Trophoblast cell (in vitro differentiated cells and primary cell): ENCODE measurements around the gene IQCK.

Source experiments
- DNase-seq, 2 donors: peaks; one replicate each; pipeline ENCODE4 v3.0.0-alpha.2; 2016
- H2AFZ ChIP-seq: 2 replicates; pipeline ENCODE4 v1.6.1; 2013; ENCODE audit warnings: low read length, moderate library complexity, mild to moderate bottlenecking; ENCODE audit not compliant: insufficient read depth, poor library complexity
- H2AK5ac ChIP-seq: 2 replicates; pipeline ENCODE4 v1.6.1; 2013; ENCODE audit warnings: mild to moderate bottlenecking, low read length
- H2BK120ac ChIP-seq: 2 replicates; pipeline ENCODE4 v1.6.1; 2013; ENCODE audit warnings: low read length, mild to moderate bottlenecking, moderate library complexity; ENCODE audit not compliant: insufficient read depth, poor library complexity
- H2BK12ac ChIP-seq: 2 replicates; pipeline ENCODE4 v1.6.1; 2013; ENCODE audit warnings: mild to moderate bottlenecking, low read length, moderate library complexity
- H2BK5ac ChIP-seq: 2 replicates; pipeline ENCODE4 v1.6.1; 2013; ENCODE audit warnings: low read length, low read depth, moderate library complexity, mild to moderate bottlenecking; ENCODE audit not compliant: poor library complexity
- H3K14ac ChIP-seq: 2 replicates; pipeline ENCODE4 v1.6.1; 2013; ENCODE audit warnings: mild to moderate bottlenecking, low read length
- H3K18ac ChIP-seq: 2 replicates; pipeline ENCODE4 v1.6.1; 2013; ENCODE audit warnings: mild to moderate bottlenecking, low read length
- H3K23ac ChIP-seq: 2 replicates; pipeline ENCODE4 v1.6.1; 2013; ENCODE audit warnings: low read length
- H3K27ac ChIP-seq: 2 replicates; pipeline ENCODE4 v1.5.1; 2013; ENCODE audit warnings: low read depth, mild to moderate bottlenecking, inconsistent platforms, low read length, moderate library complexity
- H3K27me3 ChIP-seq: 2 replicates; pipeline ENCODE4 v1.6.1; 2013; ENCODE audit warnings: inconsistent platforms, mild to moderate bottlenecking, low read length, moderate library complexity; ENCODE audit not compliant: insufficient read depth
- H3K36me3 ChIP-seq, 2 experiments: 1 replicate in 1 of 2; 2 replicates in 1 of 2; pipeline ENCODE4 v1.6.1; 2013; ENCODE audit warnings: low read length in 2 of 2, mild to moderate bottlenecking in 2 of 2, moderate library complexity in 1 of 2; ENCODE audit not compliant: insufficient read depth in 2 of 2, control insufficient read depth in 1 of 2
- H3K4ac ChIP-seq: 2 replicates; pipeline ENCODE4 v1.6.1; 2013; ENCODE audit warnings: low read depth, mild to moderate bottlenecking, low read length, moderate library complexity
- H3K4me1 ChIP-seq, 2 experiments: 1 replicate in 1 of 2; 2 replicates in 1 of 2; pipeline ENCODE4 v1.6.1; 2013; ENCODE audit warnings: low read length in 2 of 2, mild to moderate bottlenecking in 2 of 2, moderate library complexity in 1 of 2; ENCODE audit not compliant: insufficient read depth in 2 of 2, control insufficient read depth in 1 of 2
- H3K4me2 ChIP-seq: 2 replicates; pipeline ENCODE4 v1.6.1; 2013; ENCODE audit warnings: inconsistent platforms, mild to moderate bottlenecking, low read length, moderate library complexity
- H3K4me3 ChIP-seq: 2 replicates; pipeline ENCODE4 v1.5.1; 2013; ENCODE audit warnings: mild to moderate bottlenecking, low read depth, low read length, inconsistent platforms
- H3K79me1 ChIP-seq: one replicate; pipeline ENCODE4 v1.6.1; 2013; ENCODE audit warnings: low read length
- H3K79me2 ChIP-seq: 2 replicates; pipeline ENCODE4 v1.6.1; 2013; ENCODE audit warnings: low read length, mild to moderate bottlenecking; ENCODE audit not compliant: control insufficient read depth, insufficient read depth, poor library complexity
- H3K9ac ChIP-seq: 2 replicates; pipeline ENCODE4 v1.6.1; 2013; ENCODE audit warnings: mild to moderate bottlenecking, low read length
- H3K9me3 ChIP-seq: 2 replicates; pipeline ENCODE4 v1.6.1; 2013; ENCODE audit warnings: low read depth, mild to moderate bottlenecking, control low read depth, inconsistent platforms, low read length; ENCODE audit not compliant: insufficient read depth
- H4K12ac ChIP-seq: 2 replicates; pipeline ENCODE4 v1.6.1; 2013; ENCODE audit warnings: low read depth, mild to moderate bottlenecking, low read length, moderate library complexity
- H4K8ac ChIP-seq: 2 replicates; pipeline ENCODE4 v1.6.1; 2013; ENCODE audit warnings: low read depth, mild to moderate bottlenecking, low read length, moderate library complexity
- H4K91ac ChIP-seq: one replicate; pipeline ENCODE4 v1.6.1; 2013; ENCODE audit warnings: low read depth, mild to moderate bottlenecking, low read length, moderate library complexity
- whole genome bisulfite sequencing: extraction: QIAGEN DNeasy Blood & Tissue Kit; methylation state at CpG from one replicate; pipeline ENCODE4 v1.1.7; 2013; ENCODE audit warnings: missing lambda C conversion rate; ENCODE audit not compliant: insufficient read length, insufficient coverage; ENCODE audit errors: extremely low coverage; 5-methylcytosine and 5-hydroxymethylcytosine counted together

Gene IQCK

DNA sequence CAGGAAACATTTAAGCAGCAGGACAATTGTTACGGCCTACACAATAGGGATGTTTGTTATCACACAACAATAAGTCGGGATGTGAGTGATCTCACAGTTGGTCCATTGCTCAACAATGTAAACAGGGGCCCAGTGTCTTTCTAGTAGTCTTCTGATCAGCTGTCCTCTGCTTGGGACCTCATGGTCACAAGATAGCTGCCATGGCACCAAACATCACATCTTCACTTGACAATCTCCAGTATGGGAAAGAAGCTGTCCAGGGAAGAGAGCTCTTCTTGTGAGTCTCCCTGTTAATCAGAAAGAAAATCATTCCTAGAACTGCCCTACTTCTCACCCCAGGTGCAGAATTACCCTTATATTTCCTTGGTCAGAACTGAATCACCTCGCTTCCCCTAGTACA lies 172.8 kb downstream of the IQCK start:
- no peak overlapping the region for H2BK120ac ChIP-seq
- WGBS: no CpG with 5 or more reads among the region's 3 CpGs
- H3K27ac ChIP-seq: no peak overlapping the region
- H3K79me2 ChIP-seq: no peaks in the 10 kb centered on the region
- H3K4ac ChIP-seq: no peak overlapping the region
- H4K12ac ChIP-seq: no peak overlapping the region
- H3K36me3 ChIP-seq: no peaks in the 10 kb centered on the region
- H2BK12ac ChIP-seq: no peak overlapping the region
- H3K23ac ChIP-seq: no peak overlapping the region
- no peak overlapping the region for H3K14ac ChIP-seq
- H4K8ac ChIP-seq: no peak overlapping the region
- no peaks in the 10 kb centered on the region for H3K79me1 ChIP-seq
- no peak overlapping the region for H3K4me2 ChIP-seq
- no peaks in the 10 kb centered on the region for H3K27me3 ChIP-seq
- no peak overlapping the region for H4K91ac ChIP-seq
- H3K9me3 ChIP-seq: no peaks in the 10 kb centered on the region
- H3K4me1 ChIP-seq: no peaks in the 10 kb centered on the region
- H3K18ac ChIP-seq: no peak overlapping the region
- H2AFZ ChIP-seq: no peak overlapping the region
- no peak overlapping the region for H3K9ac ChIP-seq
- H2BK5ac ChIP-seq: no peak overlapping the region
- DNase-seq: no peak
- H3K4me3 ChIP-seq: no peak overlapping the region
- H2AK5ac ChIP-seq: no peak overlapping the region

DNA sequence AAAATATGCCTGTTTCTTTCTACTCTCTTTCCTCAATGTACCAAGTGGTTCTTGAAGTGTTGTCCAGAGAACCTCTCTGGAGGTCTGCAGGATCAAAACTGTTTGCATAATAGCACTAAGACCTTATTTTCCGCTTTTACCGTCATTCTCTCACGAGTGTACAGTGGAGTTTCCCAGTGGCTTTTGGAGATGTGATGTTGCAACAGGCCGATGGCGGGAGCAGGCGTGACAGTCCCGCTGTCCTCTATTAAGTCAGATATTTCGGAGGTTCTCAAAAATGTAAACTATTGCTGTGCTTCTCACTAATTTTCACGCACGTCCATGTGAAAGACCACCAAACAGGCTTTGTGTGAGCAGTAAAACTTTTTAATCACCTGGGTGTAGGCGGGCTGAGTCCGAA lies 174.8 kb downstream of the IQCK start:
- Histone ChIP-seq H3K79me2 (no peaks in the 10 kb centered on the region), H3K9ac (no peak overlapping the region), H3K4me3 (no peak overlapping the region), H3K4ac (no peak overlapping the region), H2BK12ac (no peak overlapping the region), H3K27me3 (no peaks in the 10 kb centered on the region), H2AK5ac (no peak overlapping the region), H3K27ac (no peak overlapping the region), H3K9me3 (no peaks in the 10 kb centered on the region), H3K18ac (no peak overlapping the region), H2BK120ac (no peak overlapping the region), H4K12ac (no peak overlapping the region), H2AFZ (no peak overlapping the region), H4K91ac (no peak overlapping the region), H4K8ac (no peak overlapping the region), H2BK5ac (no peak overlapping the region), H3K79me1 (no peaks in the 10 kb centered on the region), H3K36me3 (no peaks in the 10 kb centered on the region), H3K23ac (no peak overlapping the region), H3K4me1 (no peaks in the 10 kb centered on the region), H3K14ac (no peak overlapping the region), H3K4me2 (no peak overlapping the region)
- no CpG with 5 or more reads among the region's 12 CpGs for WGBS
- no peak for DNase-seq

DNA sequence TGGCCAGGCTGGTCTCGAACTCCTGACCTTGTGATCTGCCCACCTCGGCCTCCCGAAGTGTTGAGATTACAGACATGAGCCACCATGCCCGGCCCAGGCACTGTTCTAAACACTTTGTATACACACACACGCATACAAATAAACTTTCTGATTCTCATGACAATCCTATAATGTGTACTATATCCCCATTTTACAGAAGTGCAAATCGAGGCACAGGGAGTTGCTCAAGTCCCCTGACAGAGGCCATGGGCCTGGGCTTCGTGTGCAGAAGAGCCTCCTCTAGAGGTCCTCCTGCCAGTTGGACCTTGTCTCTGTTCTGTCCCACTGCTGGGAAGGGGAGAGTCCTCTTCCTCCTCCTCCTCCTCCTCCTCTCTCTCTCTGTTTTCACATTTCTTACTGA lies 176.5 kb downstream of the IQCK start:
- no CpG with 5 or more reads among the region's 7 CpGs for WGBS

DNA sequence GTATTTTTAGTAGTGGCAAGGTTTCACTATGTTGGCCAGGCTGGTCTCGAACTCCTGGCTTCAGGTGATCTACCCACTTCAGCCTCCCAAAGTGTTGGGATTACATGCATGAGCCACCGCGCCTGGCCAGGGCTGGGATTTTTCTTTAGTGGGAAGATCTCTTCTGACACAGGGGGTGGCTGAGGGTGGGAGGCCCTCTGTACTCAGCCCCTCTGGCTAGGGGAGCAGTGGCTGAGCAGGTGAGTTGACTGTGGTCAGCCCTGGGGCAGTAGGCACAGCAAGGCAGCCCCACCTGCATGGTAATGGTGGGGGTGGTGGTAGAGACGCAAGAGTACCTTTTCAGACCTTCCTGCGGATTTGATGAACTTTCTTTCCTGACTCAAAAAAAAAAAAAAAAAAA lies 178.9 kb downstream of the IQCK start:
- no peaks in the 10 kb centered on the region for H3K79me2 ChIP-seq
- no peak overlapping the region for H3K23ac ChIP-seq
- no peak overlapping the region for H3K18ac ChIP-seq
- no CpG with 5 or more reads among the region's 5 CpGs for WGBS
- H2AFZ ChIP-seq: no peak overlapping the region
- no peak overlapping the region for H3K27ac ChIP-seq
- H3K4me3 ChIP-seq: no peak overlapping the region
- no peak overlapping the region for H3K14ac ChIP-seq
- H3K9ac ChIP-seq: no peak overlapping the region
- H3K4me2 ChIP-seq: no peak overlapping the region
- H3K36me3 ChIP-seq: no peaks in the 10 kb centered on the region
- H3K9me3 ChIP-seq: no peaks in the 10 kb centered on the region
- no peaks in the 10 kb centered on the region for H3K27me3 ChIP-seq
- H3K4me1 ChIP-seq: no peaks in the 10 kb centered on the region
- H2BK120ac ChIP-seq: no peak overlapping the region
- no peak for DNase-seq
- H4K8ac ChIP-seq: no peak overlapping the region
- no peak overlapping the region for H2AK5ac ChIP-seq
- no peak overlapping the region for H4K91ac ChIP-seq
- no peak overlapping the region for H3K4ac ChIP-seq
- H2BK5ac ChIP-seq: no peak overlapping the region
- H3K79me1 ChIP-seq: no peaks in the 10 kb centered on the region
- H4K12ac ChIP-seq: no peak overlapping the region
- H2BK12ac ChIP-seq: no peak overlapping the region

More for the DNA sequence above, 176.5 kb downstream of the IQCK start:
- Histone ChIP-seq H3K9ac (no peak overlapping the region), H2AFZ (no peak overlapping the region), H3K23ac (no peak overlapping the region), H3K79me1 (no peaks in the 10 kb centered on the region), H3K79me2 (no peaks in the 10 kb centered on the region), H3K9me3 (no peaks in the 10 kb centered on the region), H2BK5ac (no peak overlapping the region), H3K27me3 (no peaks in the 10 kb centered on the region), H3K27ac (no peak overlapping the region), H4K91ac (no peak overlapping the region), H4K8ac (no peak overlapping the region), H2BK12ac (no peak overlapping the region), H3K4me1 (no peaks in the 10 kb centered on the region), H2BK120ac (no peak overlapping the region), H3K14ac (no peak overlapping the region), H3K18ac (no peak overlapping the region), H3K36me3 (no peaks in the 10 kb centered on the region), H2AK5ac (no peak overlapping the region), H4K12ac (no peak overlapping the region), H3K4ac (no peak overlapping the region), H3K4me3 (no peak overlapping the region), H3K4me2 (no peak overlapping the region)
- no peak for DNase-seq
